H1 (cell line): ENCODE results near the gene NKX2-8. TPM values are rescaled to one million over a fixed set of nuclear protein-coding genes. Genes with fewer than 3 reads are reported as not detected.

ENCODE experiments used
- CTCF ChIA-PET: fragments of 300-600 bp; sonication (Branson Sonifier 250); formaldehyde crosslinking; loops from one replicate; lab custom pipeline; 2021; ENCODE audit not compliant: partially characterized antibody; lab: Charles Lee
- POLR2A ChIA-PET: fragments of 300-600 bp; sonication (Branson Sonifier 250); formaldehyde crosslinking; loops from one replicate; lab custom pipeline; 2021; ENCODE audit warnings: inconsistent platforms; ENCODE audit not compliant: partially characterized antibody; lab: Charles Lee
- DNase-seq, 2 experiments: peaks; one replicate each; pipeline versions ENCODE4 v3.0.0 to v3.0.0-alpha.2; 2010 to 2022; ENCODE audit warnings: low spot score in 2 of 2, low read depth in 1 of 2, mixed read lengths in 1 of 2
- FAIRE-seq: peaks from 2 replicates; lab custom pipeline; 2011; peaks lifted over from hg19 to GRCh38; lab: Jason Lieb, UNC
- H2AFZ ChIP-seq: 2 replicates; pipeline ENCODE4 v1.8.1; 2012; ENCODE audit warnings: low read length, inconsistent platforms
- H2AK5ac ChIP-seq: 2 replicates; pipeline ENCODE4 v1.6.1; 2013; ENCODE audit warnings: low read depth, low read length
- H2BK120ac ChIP-seq: replicated peaks from 2 replicates; pipeline ENCODE3; 2013; ENCODE audit warnings: low read depth, low read length, inconsistent platforms
- H2BK12ac ChIP-seq: 2 replicates; pipeline ENCODE4 v1.6.1; 2013; ENCODE audit warnings: low read depth, low read length
- H2BK15ac ChIP-seq: 2 replicates; pipeline ENCODE4 v1.6.1; 2013; ENCODE audit warnings: low read length
- H2BK20ac ChIP-seq: 2 replicates; pipeline ENCODE4 v1.6.1; 2013; ENCODE audit warnings: low read length
- H2BK5ac ChIP-seq: 2 replicates; pipeline ENCODE4 v1.6.1; 2013; ENCODE audit warnings: low read depth, low read length
- H3K14ac ChIP-seq: 2 replicates; pipeline ENCODE4 v1.6.1; 2013; ENCODE audit warnings: inconsistent platforms; ENCODE audit not compliant: insufficient read length
- H3K18ac ChIP-seq: 2 replicates; pipeline ENCODE4 v1.6.1; 2013; ENCODE audit warnings: low read length; ENCODE audit errors: extremely low read depth
- H3K23ac ChIP-seq: 2 replicates; pipeline ENCODE4 v1.6.1; 2013; ENCODE audit warnings: inconsistent platforms; ENCODE audit not compliant: insufficient read length
- H3K23me2 ChIP-seq: 2 replicates; pipeline ENCODE4 v1.6.1; 2013; ENCODE audit warnings: low read depth, low read length
- H3K27ac ChIP-seq: 2 replicates; pipeline ENCODE4 v1.6.1; 2011; ENCODE audit warnings: low read depth, low read length, inconsistent platforms
- H3K27me3 ChIP-seq, 4 experiments: replicated peaks in 1 of 4; 1 replicate in 1 of 4; 2 replicates in 3 of 4; pipeline versions ENCODE4 v1.6.1 to v1.8.1; 2011 to 2013; ENCODE audit warnings: low read length in 3 of 4, mild to moderate bottlenecking in 3 of 4, inconsistent platforms in 2 of 4, mixed read lengths in 2 of 4, moderate library complexity in 1 of 4; ENCODE audit not compliant: control insufficient read depth in 3 of 4, insufficient read depth in 3 of 4; ENCODE audit errors: extremely low read depth in 1 of 4
- H3K36me3 ChIP-seq, 4 experiments: 2 replicates each; pipeline versions ENCODE4 v1.6.1 to v1.8.1; 2011 to 2013; ENCODE audit warnings: mild to moderate bottlenecking in 4 of 4, low read length in 3 of 4, moderate library complexity in 2 of 4, control low read depth in 1 of 4, inconsistent platforms in 1 of 4; ENCODE audit not compliant: insufficient read depth in 4 of 4, control insufficient read depth in 2 of 4
- H3K4ac ChIP-seq: replicated peaks from 2 replicates; pipeline ENCODE3; 2013; ENCODE audit warnings: low read length, low read depth, mixed read lengths, inconsistent platforms; ENCODE audit not compliant: insufficient read length
- H3K4me1 ChIP-seq, 4 experiments: replicated peaks in 1 of 4; 1 replicate in 1 of 4; 2 replicates in 3 of 4; pipeline versions ENCODE4 v1.6.1 to v1.8.1; 2011 to 2013; ENCODE audit warnings: low read length in 3 of 4, inconsistent platforms in 2 of 4, mixed read lengths in 1 of 4; ENCODE audit not compliant: insufficient read depth in 4 of 4, control insufficient read depth in 3 of 4
- H3K4me2 ChIP-seq, 2 experiments: 2 replicates each; pipeline versions ENCODE4 v1.6.1 to v1.8.1; 2011 to 2013; ENCODE audit warnings: low read depth in 2 of 2, low read length in 2 of 2, control low read depth in 1 of 2, inconsistent platforms in 1 of 2, mild to moderate bottlenecking in 1 of 2; ENCODE audit not compliant: insufficient read depth in 1 of 2
- H3K4me3 ChIP-seq, 4 experiments: fragments of 200-600, 300-600 bp in 1 of 4; sonication (generic), shearing (Covaris generic), sonication (Bioruptor Twin) in 1 of 4; 2 replicates each; pipeline versions ENCODE4 v1.5.1 to v1.8.1; 2011 to 2016; ENCODE audit warnings: low read length in 4 of 4, low read depth in 3 of 4, control low read depth in 2 of 4, inconsistent platforms in 2 of 4, mild to moderate bottlenecking in 2 of 4, mixed read lengths in 1 of 4, moderate library complexity in 1 of 4; ENCODE audit not compliant: insufficient read depth in 2 of 4; ENCODE audit errors: extremely low read depth in 1 of 4
- H3K56ac ChIP-seq: replicated peaks from 2 replicates; pipeline ENCODE3; 2013; ENCODE audit warnings: low read depth, mild to moderate bottlenecking, mixed read lengths, low read length, inconsistent platforms; ENCODE audit not compliant: insufficient read length
- H3K79me1 ChIP-seq: 2 replicates; pipeline ENCODE4 v1.6.1; 2013; ENCODE audit warnings: low read depth, low read length, control low read depth
- H3K79me2 ChIP-seq, 2 experiments: 2 replicates each; pipeline versions ENCODE4 v1.6.1 to v1.8.1; 2012 to 2013; ENCODE audit warnings: low read length in 2 of 2, mild to moderate bottlenecking in 2 of 2, inconsistent platforms in 1 of 2; ENCODE audit not compliant: insufficient read depth in 2 of 2, control insufficient read depth in 1 of 2
- H3K9ac ChIP-seq, 4 experiments: replicated peaks in 1 of 4; 1 replicate in 1 of 4; 2 replicates in 3 of 4; pipeline versions ENCODE4 v1.6.1 to v1.8.1; 2011 to 2013; ENCODE audit warnings: low read depth in 3 of 4, low read length in 3 of 4, control low read depth in 2 of 4, mild to moderate bottlenecking in 2 of 4, moderate library complexity in 2 of 4, inconsistent platforms in 1 of 4; ENCODE audit errors: extremely low read depth in 1 of 4
- H3K9me3 ChIP-seq, 2 experiments: 2 replicates each; pipeline versions ENCODE4 v1.6.1 to v1.8.1; 2012 to 2013; ENCODE audit warnings: mild to moderate bottlenecking in 2 of 2, moderate library complexity in 2 of 2, control low read depth in 1 of 2, inconsistent platforms in 1 of 2, low read depth in 1 of 2, low read length in 1 of 2, mixed read lengths in 1 of 2; ENCODE audit not compliant: insufficient read depth in 2 of 2
- H4K20me1 ChIP-seq, 2 experiments: replicated peaks in 1 of 2; 2 replicates each; pipeline versions ENCODE3 to v1.8.1; 2011 to 2013; ENCODE audit warnings: inconsistent platforms in 2 of 2, low read length in 2 of 2, mild to moderate bottlenecking in 1 of 2; ENCODE audit not compliant: insufficient read depth in 2 of 2, control insufficient read depth in 1 of 2
- H4K5ac ChIP-seq: 2 replicates; pipeline ENCODE4 v1.6.1; 2013; ENCODE audit warnings: low read length, low read depth, mixed read lengths, inconsistent platforms; ENCODE audit not compliant: insufficient read length
- H4K8ac ChIP-seq: 2 replicates; pipeline ENCODE4 v1.8.0; 2013; ENCODE audit warnings: mild to moderate bottlenecking, moderate library complexity, low read length, inconsistent platforms; ENCODE audit not compliant: insufficient read depth; ENCODE audit errors: extremely low read depth
- H4K91ac ChIP-seq: replicated peaks from 2 replicates; pipeline ENCODE3; 2013; ENCODE audit warnings: low read length, mixed read lengths, inconsistent platforms; ENCODE audit not compliant: insufficient read length
- BACH1 ChIP-seq: IDR thresholded peaks from 2 replicates; pipeline ENCODE4 v1.6.1; 2012; ENCODE audit warnings: low read length, improper control_type of control experiment
- CTBP2 ChIP-seq: IDR thresholded peaks from 2 replicates; pipeline ENCODE4 v1.7.0; 2011; ENCODE audit warnings: borderline replicate concordance, mild to moderate bottlenecking, moderate library complexity, mixed read lengths, low read length; ENCODE audit not compliant: insufficient read depth, insufficient read length
- CTCF ChIP-seq, 3 experiments: IDR thresholded peaks; 1 replicate in 2 of 3; 2 replicates in 1 of 3; pipeline versions ENCODE4 v1.5.1 to v1.6.1; 2011; ENCODE audit warnings: low read length in 3 of 3, mild to moderate bottlenecking in 3 of 3, inconsistent platforms in 2 of 3, low read depth in 1 of 3, moderate library complexity in 1 of 3; ENCODE audit not compliant: insufficient read depth in 1 of 3; ENCODE audit errors: control extremely low read depth in 1 of 3
- RAD21 ChIP-seq, 2 experiments: IDR thresholded peaks in 1 of 2; conservative IDR thresholded peaks in 1 of 2; 2 replicates each; pipeline ENCODE4 v1.6.1; 2011; ENCODE audit warnings: low read depth in 2 of 2, low read length in 2 of 2, improper control_type of control experiment in 1 of 2, inconsistent platforms in 1 of 2, mild to moderate bottlenecking in 1 of 2, moderate library complexity in 1 of 2
- RNF2 ChIP-seq: fragments of 200-900, 300-1000 bp; sonication (generic); IDR thresholded peaks from 2 replicates; pipeline ENCODE4 v1.7.1; 2016; ENCODE audit warnings: borderline replicate concordance, low read depth, mild to moderate bottlenecking, antibody characterized with exemption, low read length; ENCODE audit not compliant: poor library complexity, severe bottlenecking; ENCODE audit errors: missing control alignments
- SUZ12 ChIP-seq: fragments of 200-600 bp; sonication (generic); IDR thresholded peaks from 2 replicates; pipeline ENCODE4 v1.6.1; 2012; ENCODE audit warnings: mild to moderate bottlenecking, inconsistent platforms, low read length, moderate library complexity, mixed read lengths
- TAF1 ChIP-seq: IDR thresholded peaks from 2 replicates; pipeline ENCODE4 v1.6.1; 2011; ENCODE audit warnings: mild to moderate bottlenecking, low read depth, low read length
- USF2 ChIP-seq: IDR thresholded peaks from 2 replicates; pipeline ENCODE4 v1.6.1; 2011; ENCODE audit warnings: low read length, improper control_type of control experiment
- WGBS, 2 experiments: shearing (Covaris generic) in 1 of 2; methylation state at CpG; one replicate each; pipeline versions ENCODE4 v1.1.6 to v1.1.7; 2013 to 2015; ENCODE audit warnings: low lambda C conversion rate in 2 of 2, mixed read lengths in 2 of 2, inconsistent platforms in 1 of 2, low coverage in 1 of 2, missing lambda C conversion rate in 1 of 2; ENCODE audit not compliant: insufficient replicate concordance in 2 of 2, insufficient coverage in 1 of 2, insufficient read length in 1 of 2; ENCODE audit errors: extremely low coverage in 1 of 2, missing lambda C conversion rate in 1 of 2; 5-methylcytosine and 5-hydroxymethylcytosine counted together
- polyA plus RNA-seq, 7 experiments: library from polyadenylated mRNA; depleted of rRNA in 3 of 7; stranded (reverse) in 5 of 7; unstranded in 2 of 7; fragments of >200 nt in 5 of 7; fragments of 200-250 nt in 2 of 7; gene quantifications; 1 replicate in 5 of 7; 2 replicates in 1 of 7; 4 replicates in 1 of 7; pipeline versions ENCODE4 v1.2.1 to v1.2.3, GENCODE V29; 2011 to 2013; ENCODE audit warnings: missing spikeins in 2 of 7, mixed read lengths in 2 of 7
- total RNA-seq: library from RNA; stranded (reverse); fragmentation: NEBNext Ultra II Directional; extraction: Animal tissue kit (Norgen Biotek cat#: 25700); gene quantifications from 2 replicates; pipeline ENCODE4 v1.2.1, GENCODE V29; 2021

The NKX2-8 gene
- total and polyA plus RNA-seq, 2 of the 8 experiments (the other 6 are each of a cell fraction or from before 2014, with no cell fraction given): not detected

- Histone ChIP-seq H2AK5ac (no peak overlapping the region), H3K79me1 (no peaks in the 10 kb centered on the region), H4K5ac (no peak overlapping the region), H3K14ac (no peak overlapping the region), H4K20me1 (no peaks in the 10 kb centered on the region), H3K56ac (no peak overlapping the region), H3K27me3 (no peaks in the 10 kb centered on the region), H2BK120ac (no peak overlapping the region), H3K9me3 (no peaks in the 10 kb centered on the region), H3K23ac (no peak overlapping the region), H3K36me3 (no peaks in the 10 kb centered on the region), H2BK12ac (no peak overlapping the region), H2BK5ac (no peak overlapping the region), H3K27ac (no peak overlapping the region), H3K9ac (no peak overlapping the region), H3K4me2 (peak overlapping the region in 1 of 2 experiments; percentile 59; a peak in 1 of 4 replicates), H2BK15ac (no peak overlapping the region), H3K4me3 (no peak overlapping the region), H2BK20ac (no peak overlapping the region), H4K91ac (no peak overlapping the region), H3K18ac (no peak overlapping the region), H3K4ac (no peak overlapping the region), H3K79me2 (no peaks in the 10 kb centered on the region), H3K23me2 (no peaks in the 10 kb centered on the region; the same call in 1 of the 2 replicates), H4K8ac (no peak overlapping the region), H2AFZ (no peak overlapping the region), H3K4me1 (peaks cover 2 to 11% (median 8%) of the 10 kb centered on the region in 4 experiments; a peak in 5 of 7 replicates)
- no peak for DNase-seq
- WGBS, 2 experiments: 53% methylated on average over 1 of the region's 1 CpG; no CpG with 5 or more reads in 1 of the 2 experiments
- TF ChIP-seq CTCF (IDR thresholded peaks at IDR 0.05; ENCODE audit: control extremely low read depth in 1 of 3, insufficient read depth in 1 of 3, low read depth in 1 of 3, low read length in 3 of 3) (peak in 2 of 3 experiments; percentile 14 to 30; a peak in 2 of 4 replicates), RAD21 (IDR thresholded peaks at IDR 0.05 in 1 of 2, conservative IDR thresholded peaks at IDR 0.05 in 1 of 2; ENCODE audit: low read depth in 2 of 2, low read length in 2 of 2) (peak in 1 of 2 experiments; percentile 36; a peak in 2 of 4 replicates), RNF2 (no peak), TAF1 (no peak), BACH1 (no peak), USF2 (no peak), CTBP2 (no peak), SUZ12 (no peak)
- ChIA-PET CTCF (interaction anchor here (0.5 to 10.9 kb wide), 48 partner anchors 11 to 626 kb away, joined by 3 to 183 read pairs (median 4); partner anchors contain the start of genes NKX2-1, NKX2-8 and PAX9), POLR2A (interaction anchor here (0.6 kb wide), 2 partner anchors 81 to 93 kb away, joined by 3 read pairs; no protein-coding TSS in a partner anchor)
- FAIRE-seq: no peak
Measured at GRCh38 chr14:36605506-36605857, 23.1 kb upstream of the NKX2-8 start.
